Forelimb muscle (tissue), 1 donor: Measurements from ENCODE around the gene STX1B. TPM values are rescaled to one million over a fixed set of nuclear protein-coding genes. Genes with fewer than 3 reads are reported as not detected.

Source experiments
- DNase-seq: peaks from one replicate; pipeline ENCODE4 v3.0.0-alpha.2; 2013; ENCODE audit warnings: low read depth
- polyA plus RNA-seq: library from polyadenylated mRNA; unstranded; fragments of 120-200 nt; gene quantifications from one replicate; pipeline ENCODE4 v1.2.1, GENCODE V29; 2013; ENCODE audit not compliant: insufficient read length

The STX1B gene
- polyA plus RNA-seq, 1 donor: 1.9 TPM

GRCh38 chr16:30996324-30996984, 14.0 kb downstream of the STX1B start:
- DNase-seq: no peak

- DNase-seq: no peak
These were observed 14.5 kb downstream of the STX1B start for GRCh38 chr16:30995927-30996323.

- DNase-seq: no peak
These were observed 17.3 kb downstream of the STX1B start for GRCh38 chr16:30992931-30993816.

DNA sequence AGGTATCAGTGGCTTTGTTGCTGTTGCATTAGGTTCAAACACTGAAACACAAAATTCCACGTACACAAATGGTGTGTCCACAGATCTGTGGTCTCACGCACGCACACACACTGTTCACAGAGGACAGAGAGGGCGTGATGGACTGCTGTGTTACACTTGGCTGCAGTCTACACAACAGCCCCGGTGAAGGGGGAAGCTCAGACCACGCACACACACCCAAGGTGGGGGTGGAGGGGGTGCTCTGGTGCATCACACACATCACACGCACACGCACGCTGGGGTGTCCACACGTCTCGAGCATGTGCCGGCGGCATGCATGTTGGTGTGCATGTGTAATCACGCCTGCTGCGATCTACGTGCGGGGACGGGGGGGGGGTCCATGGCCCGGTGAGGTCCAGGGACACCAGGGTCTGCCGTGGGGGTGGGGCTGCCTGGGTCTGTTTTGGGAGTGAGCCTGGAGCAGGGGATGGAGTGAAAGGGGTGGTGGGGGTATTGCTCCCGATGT, 18.1 kb downstream of the STX1B start:
- DNase-seq: no peak

DNA sequence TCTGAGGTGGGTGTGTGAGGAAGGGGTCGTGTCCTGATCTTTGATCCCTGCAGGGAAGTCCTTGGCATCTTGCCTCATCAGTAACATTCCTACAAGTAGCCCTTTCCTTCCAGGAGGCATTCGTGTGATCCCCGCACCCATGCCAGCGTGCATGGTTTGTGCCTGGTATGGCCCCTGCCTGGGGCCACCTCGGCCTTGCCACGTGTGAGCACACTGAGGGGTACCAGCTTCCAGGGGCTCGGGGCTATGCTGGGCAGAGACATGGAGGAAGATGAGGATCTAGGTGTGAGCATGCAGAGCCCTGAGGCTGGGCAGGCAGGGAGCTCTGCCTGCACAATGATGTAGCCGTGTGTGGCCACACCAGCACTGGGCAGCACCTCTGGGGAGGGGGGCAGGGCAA, 19.4 kb downstream of the STX1B start:
- DNase-seq: no peak

DNA sequence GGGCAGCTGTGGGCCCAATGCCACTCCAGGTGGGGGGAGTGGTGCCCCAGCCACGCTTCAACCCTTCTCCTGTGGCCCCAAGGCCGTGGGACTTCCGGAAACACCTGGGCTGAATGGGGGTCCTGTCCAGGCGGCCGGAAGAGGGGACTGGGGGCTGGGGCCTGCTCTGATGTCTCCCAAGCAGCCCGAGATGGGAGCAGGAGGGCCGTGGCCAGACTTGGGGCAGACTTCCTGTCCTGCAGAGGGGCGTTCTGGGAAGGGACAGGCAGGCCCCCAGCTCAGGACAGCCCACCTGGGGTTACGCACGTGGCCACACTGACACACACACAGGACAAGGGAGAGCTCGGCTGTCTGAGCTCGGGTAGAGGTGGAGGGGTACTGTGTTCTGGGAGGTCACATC, 20.3 kb downstream of the STX1B start:
- DNase-seq: no peak

DNA sequence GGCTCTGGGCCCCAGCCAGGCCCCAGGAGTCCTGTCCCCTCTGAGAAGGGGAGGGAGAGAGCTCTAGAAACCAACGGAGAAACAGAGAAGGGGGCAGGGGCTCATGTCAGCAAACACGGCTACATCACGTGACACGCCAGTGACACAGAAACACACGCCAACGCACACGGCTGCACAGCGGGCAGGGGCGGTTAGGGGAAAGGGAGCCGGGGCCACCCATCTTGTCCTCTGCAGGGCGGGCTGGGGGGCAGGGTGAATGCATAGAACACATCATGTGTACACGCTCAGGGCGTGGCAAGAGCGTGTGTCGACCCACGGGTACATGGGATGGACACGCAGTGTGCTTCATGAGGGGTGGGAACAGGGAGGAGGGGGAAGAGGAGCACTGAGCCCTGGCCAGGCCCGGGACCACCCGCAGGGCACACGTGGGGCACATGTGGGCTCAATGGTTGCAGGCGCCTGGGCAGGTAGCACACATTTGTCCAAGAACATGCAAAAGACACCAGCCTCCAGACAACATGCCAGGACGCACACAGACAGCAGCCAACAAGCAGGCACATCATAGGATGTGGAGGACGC, 20.9 kb downstream of the STX1B start:
- no peak for DNase-seq

DNA sequence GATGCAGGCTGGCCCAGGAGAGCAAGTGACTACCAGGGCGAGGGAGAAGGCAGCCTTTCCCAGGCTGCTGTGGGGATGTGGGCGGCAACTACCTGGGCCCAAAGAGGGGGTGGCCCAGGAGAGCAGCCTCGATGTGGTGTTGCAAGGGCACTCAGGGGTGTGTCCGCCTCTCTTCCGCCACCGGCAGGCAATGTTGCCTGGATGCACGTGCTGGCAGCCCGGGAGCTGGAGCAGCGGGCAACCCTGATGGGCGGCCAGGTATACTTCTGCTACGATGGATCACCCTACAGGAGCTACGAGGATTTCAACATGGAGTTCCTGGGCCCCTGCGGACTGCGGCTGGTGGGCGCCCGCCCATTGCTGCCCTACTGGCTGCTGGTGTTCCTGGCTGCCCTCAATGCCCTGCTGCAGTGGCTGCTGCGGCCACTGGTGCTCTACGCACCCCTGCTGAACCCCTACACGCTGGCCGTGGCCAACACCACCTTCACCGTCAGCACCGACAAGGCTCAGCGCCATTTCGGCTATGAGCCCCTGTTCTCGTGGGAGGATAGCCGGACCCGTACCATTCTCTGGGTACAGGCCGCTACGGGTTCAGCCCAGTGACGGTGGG, 22.8 kb downstream of the STX1B start:
- no peak for DNase-seq

DNA sequence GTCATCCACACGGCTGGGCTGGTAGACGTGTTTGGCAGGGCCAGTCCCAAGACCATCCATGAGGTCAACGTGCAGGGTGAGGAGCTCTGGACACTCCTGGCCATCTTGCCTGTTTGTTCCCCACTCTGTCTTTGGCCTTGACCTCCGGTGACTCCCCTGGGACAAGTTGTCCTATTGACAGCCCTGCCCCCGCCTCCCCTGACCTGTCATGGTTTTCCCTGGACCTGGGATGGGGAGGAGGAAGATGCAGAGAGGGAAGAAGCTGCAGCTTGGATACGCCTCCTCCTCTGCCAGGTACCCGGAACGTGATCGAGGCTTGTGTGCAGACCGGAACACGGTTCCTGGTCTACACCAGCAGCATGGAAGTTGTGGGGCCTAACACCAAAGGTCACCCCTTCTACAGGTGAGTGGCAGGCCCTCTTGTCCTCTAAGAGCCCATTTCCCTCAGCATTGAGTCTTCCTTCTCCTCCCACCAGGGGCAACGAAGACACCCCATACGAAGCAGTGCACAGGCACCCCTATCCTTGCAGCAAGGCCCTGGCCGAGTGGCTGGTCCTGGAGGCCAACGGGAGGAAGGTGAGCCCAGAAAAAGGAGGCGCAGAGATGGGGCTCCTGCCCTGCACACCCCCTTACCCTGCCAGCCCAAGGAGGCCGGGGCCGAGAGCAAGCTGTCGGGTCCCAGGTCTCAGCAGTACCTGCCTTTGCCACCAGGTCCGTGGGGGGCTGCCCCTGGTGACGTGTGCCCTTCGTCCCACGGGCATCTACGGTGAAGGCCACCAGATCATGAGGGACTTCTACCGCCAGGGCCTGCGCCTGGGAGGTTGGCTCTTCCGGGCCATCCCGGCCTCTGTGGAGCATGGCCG, 24.1 kb downstream of the STX1B start:
- no peak for DNase-seq

DNA sequence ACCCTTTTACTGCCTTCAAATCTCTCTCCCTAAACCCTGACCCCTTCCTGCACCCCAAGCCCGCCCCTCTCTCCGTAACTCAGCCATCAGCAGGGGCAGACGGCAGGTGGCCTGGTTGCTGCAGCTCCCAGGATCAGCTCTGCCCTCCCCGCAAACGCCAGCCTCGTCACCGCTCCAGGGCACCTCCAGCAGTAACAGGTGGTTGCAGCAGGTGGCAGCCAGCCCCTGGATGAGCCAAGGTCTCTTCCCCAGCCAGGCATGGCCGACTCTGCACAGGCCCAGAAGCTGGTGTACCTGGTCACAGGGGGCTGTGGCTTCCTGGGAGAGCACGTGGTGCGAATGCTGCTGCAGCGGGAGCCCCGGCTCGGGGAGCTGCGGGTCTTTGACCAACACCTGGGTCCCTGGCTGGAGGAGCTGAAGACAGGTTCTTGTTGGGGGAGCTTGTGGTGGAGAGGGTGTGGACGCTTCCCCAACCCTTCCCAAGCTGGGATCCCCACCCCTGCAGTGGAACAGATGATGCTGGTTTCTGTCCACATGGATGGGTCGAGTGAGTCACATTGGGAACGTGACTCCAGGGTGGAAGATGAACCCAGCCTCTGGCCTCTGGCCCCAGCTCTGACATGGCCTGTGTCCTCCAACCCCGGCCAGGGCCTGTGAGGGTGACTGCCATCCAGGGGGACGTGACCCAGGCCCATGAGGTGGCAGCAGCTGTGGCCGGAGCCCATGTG, 24.9 kb downstream of the STX1B start:
- no peak for DNase-seq

- no peak for DNase-seq
These were observed 25.6 kb downstream of the STX1B start, which contains the start of gene HSD3B7 for GRCh38 chr16:30984669-30985400. HSD3B7 (plus strand) TSS chr16:30985207; CDS start chr16:30985659, 452 bp downstream.

- no peak for DNase-seq
These were observed 26.4 kb downstream of the STX1B start for GRCh38 chr16:30983898-30984610.

DNA sequence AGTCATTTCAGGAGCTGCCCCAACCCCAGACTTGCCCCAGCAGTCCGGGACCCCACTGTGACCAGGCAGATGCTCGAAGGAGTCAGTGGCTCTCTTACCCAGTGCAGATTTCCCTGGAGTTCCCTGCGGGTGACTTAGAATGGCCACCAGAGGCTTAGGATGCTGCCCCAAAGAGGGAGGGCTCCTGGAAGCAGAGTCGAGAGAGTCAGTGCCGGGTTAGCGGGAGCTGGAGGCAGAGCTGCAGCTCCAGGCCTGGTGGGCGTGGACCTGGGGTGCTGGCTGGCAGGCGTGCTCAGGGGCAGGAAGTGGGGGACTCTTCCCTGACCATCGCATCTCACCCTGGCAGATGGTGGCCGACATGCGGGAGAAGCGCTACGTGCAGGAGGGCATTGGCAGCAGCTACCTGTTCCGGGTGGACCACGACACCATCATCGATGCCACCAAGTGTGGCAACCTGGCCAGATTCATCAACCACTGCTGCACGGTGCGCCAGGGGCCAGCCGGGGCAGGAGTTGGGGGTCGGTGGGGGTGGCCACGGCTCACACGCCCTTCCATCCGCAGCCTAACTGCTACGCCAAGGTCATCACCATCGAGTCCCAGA, 27.0 kb downstream of the STX1B start:
- no peak for DNase-seq

DNA sequence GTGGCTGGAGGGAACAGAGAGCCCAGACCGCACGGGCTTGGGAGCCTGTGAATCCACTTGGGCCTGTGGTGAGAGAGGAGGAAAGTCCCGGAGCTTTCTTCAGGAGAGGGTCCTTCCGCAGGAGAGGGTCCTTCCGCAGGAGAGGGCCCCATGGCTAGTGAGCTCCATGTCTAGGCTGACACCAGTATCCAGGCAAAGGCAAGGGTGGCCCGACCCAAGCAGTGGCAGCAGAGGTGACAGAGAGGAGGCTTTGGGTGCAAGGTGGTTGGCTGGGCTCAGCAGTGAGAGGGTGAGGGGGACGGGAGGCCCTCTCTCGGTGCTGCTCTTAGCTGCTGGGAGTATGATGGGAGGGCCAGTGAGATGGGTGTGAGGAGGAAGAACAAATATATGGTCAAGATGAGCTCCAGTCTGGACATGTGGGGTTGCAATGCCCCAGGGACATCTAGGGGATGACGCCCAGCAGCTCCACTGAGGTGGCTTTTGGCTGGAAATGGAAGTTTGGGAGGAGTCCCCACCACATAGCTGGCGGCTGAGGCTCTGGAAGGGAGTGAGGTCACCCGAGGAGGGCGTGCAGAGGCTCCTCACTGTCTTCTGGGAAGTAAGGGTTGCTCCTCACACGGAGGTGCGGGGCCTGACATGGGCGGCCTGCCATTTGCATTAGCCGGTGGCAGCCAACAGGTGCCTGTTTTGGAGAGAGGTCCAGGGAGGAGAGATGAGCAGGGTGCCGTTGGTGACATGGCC, 27.7 kb downstream of the STX1B start:
- DNase-seq: no peak

DNA sequence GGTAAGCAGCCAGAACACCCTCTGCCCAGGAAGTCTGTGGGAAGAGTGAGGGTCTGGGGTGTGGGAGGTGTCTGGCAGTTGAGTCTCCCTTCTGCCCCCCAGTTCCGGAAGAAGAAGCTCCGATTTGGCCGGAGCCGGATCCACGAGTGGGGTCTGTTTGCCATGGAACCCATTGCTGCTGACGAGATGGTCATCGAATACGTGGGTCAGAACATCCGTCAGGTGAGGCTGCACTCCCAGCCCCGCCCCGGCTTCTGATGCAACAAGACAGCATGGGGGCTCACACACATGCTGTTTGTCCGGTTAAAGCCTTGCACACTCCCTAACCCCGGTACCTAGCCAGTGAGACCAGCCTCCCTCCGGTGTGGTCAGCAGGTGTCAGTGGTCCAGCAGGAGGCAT, 29.5 kb downstream of the STX1B start:
- DNase-seq: no peak

DNA sequence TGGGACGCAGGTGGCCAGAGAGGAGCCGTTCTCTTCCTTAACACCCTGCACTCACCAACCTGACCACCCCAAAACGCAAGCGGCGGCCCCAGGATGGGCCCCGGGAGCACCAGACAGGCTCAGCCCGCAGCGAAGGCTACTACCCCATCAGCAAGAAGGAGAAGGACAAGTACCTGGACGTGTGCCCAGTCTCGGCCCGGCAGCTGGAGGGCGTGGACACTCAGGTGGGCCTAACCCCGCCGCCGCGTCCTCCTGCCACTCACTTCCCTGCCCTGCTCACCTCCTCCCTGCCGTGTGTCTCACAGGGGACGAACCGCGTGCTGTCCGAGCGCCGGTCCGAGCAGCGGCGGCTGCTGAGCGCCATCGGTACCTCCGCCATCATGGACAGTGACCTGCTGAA, 30.0 kb downstream of the STX1B start:
- no peak for DNase-seq

DNA sequence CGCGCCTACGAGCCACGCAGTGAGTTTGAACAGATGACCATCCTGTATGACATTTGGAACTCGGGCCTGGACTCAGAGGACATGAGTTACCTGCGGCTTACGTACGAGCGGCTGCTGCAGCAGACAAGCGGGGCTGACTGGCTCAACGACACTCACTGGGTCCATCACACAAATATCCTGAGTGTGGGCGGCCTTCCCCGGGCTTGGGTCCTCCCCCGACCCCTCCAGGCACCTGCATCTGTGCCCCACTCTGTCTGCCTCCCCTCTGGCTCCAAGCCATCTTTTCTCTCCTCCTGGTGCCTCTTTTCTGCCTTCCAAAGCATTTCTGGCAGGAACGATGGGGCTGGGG, 30.4 kb downstream of the STX1B start:
- DNase-seq: no peak
